Measurements from ENCODE around the gene SMIM24.
A peak's percentile ranks its signal among the peaks of the same experiment; 100 is the strongest.
"Not testable (repeated sequence)": the region's sequence is repeated elsewhere in the genome, so short reads cannot be mapped to it uniquely, and the experiment has no call there.

SMIM24 gene

GRCh38 chr19:3513229-3514140 is 33.2 kb upstream of the SMIM24 start:
- DNase-seq = no peak

GRCh38 chr19:3512562-3513228 is 32.4 kb upstream of the SMIM24 start:
- no peak for DNase-seq

- no peak for DNase-seq
These were observed 31.4 kb upstream of the SMIM24 start for GRCh38 chr19:3511506-3512251.

- no peak for DNase-seq
These were observed 30.4 kb upstream of the SMIM24 start for GRCh38 chr19:3510727-3511126.

- DNase-seq = peak; percentile 63
These were observed 29.3 kb upstream of the SMIM24 start for GRCh38 chr19:3509566-3509989.

GRCh38 chr19:3508771-3509535 is 28.6 kb upstream of the SMIM24 start:
- DNase-seq = no peak

GRCh38 chr19:3508121-3508661 is 27.9 kb upstream of the SMIM24 start:
- not testable (repeated sequence) for DNase-seq

GRCh38 chr19:3507371-3508120 is 27.2 kb upstream of the SMIM24 start:
- DNase-seq = no peak

- peak; percentile 26 for DNase-seq
These were observed 26.3 kb upstream of the SMIM24 start for GRCh38 chr19:3506384-3507340.

- peak; percentile 100 for DNase-seq
These were observed 25.5 kb upstream of the SMIM24 start, which contains the start of gene FZR1 for GRCh38 chr19:3505598-3506383. Gene FZR1, plus strand, starts transcription at chr19:3506311. Its CDS starts 16,679 bp downstream, at chr19:3522990.

GRCh38 chr19:3504735-3505134 is 24.4 kb upstream of the SMIM24 start:
- no peak for DNase-seq

GRCh38 chr19:3503036-3503572 is 22.8 kb upstream of the SMIM24 start:
- no peak for DNase-seq

GRCh38 chr19:3501780-3502179 is 21.5 kb upstream of the SMIM24 start:
- no peak for DNase-seq

- peak; percentile 98 for DNase-seq
These were observed 20.2 kb upstream of the SMIM24 start, which contains the start of gene DOHH for GRCh38 chr19:3500429-3501101. Gene DOHH, minus strand, starts transcription at chr19:3500674. Its CDS starts 3,860 bp downstream, at chr19:3496814.

GRCh38 chr19:3499738-3500428 is 19.6 kb upstream of the SMIM24 start:
- no peak for DNase-seq

GRCh38 chr19:3497757-3498520 is 17.6 kb upstream of the SMIM24 start:
- DNase-seq = no peak

All from stimulated activated CD4-positive, alpha-beta T cell treated with anti-CD3 and anti-CD28 coated beads, Interleukin-1b, Interleukin-23, amount 100 ng/mL, for 48 hours (primary cell).